ENCODE measurements around the gene DNAJC27.
"Not testable (repeated sequence)": the region's sequence is repeated elsewhere in the genome, so short reads cannot be mapped to it uniquely, and the experiment has no call there.

Gene DNAJC27

DNA sequence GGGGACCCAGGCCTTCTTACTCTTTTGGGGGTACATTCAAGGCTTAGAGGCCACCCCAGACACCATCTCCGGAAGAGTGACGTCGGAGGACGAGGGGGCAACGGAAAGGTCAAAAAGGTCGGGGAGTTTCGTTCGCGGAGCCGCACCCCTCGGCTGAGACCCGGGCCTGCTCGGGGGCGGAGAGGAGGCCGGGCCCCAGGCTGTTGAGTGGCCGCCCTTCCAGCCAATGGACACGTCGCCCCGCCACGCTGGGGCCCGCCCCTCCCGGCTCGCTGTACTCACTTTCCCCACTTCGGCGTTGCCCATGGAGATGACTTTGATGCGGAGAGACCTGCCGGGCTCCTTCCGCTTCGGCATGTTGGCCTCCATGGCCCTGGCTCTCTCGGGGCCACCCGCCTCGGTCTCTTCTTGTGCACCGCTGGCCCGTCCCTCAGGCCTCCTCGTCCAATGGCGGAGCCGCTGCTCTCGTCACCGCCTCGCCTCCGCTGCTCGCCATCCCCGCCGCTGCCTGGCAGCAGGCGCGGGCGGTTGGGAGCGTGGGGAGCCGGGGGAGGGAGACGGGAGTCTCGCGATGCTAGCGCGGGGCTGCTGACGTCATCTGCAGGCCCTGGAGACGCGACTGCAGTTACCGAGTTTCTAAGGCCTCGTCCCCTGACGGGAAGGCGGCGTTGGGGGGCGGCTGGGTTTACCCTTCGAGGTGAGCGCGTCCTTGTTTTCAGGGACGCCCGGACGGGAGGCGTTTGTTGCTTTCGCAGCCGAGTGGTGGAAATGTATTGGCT, at the start of gene DNAJC27:
Gene DNAJC27, minus strand, starts transcription at position 420 of the 779 bp plus-strand sequence. Its CDS starts 51 bp downstream, at position 369.
- DNase-seq = peak; percentile 97

DNA sequence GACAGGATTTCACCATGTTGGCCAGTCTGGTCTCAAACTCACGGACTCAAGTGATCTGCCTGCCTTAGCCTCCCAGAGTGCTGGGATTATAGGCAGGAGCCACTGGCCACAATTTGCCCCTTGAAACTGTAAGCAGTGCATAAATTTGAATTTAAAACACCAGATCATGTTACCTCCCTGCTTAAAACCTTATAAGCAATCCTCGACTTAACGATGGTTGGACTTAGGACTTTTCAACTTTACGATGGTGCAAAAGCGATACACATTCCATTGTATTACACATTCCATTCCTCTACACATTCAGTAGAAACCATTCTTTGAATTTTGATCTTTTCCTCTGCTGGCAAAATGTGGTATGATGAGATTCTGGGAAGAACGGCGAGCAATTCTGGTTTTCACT, 46.9 kb upstream of the DNAJC27 start:
- DNase-seq = no peak

DNA sequence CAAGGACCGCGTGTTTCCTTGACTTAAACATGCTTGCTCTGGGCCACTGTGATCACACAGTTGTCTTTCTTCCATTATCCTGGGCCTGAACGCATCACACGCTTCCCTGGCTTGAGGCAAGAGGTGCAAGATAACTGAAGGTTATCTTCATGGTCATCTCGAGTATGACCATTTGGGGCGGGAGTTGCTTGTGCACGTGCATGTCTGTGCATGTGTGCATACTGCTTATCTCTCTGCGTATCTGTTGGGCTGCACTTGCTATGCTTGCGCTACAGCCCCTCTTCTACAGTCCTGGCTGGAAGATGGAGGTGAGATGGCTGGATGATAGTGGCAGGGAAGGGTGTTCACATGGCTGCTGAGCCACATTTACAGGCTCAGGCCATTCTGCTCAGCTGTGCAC, 42.9 kb upstream of the DNAJC27 start:
- DNase-seq = no peak

DNA sequence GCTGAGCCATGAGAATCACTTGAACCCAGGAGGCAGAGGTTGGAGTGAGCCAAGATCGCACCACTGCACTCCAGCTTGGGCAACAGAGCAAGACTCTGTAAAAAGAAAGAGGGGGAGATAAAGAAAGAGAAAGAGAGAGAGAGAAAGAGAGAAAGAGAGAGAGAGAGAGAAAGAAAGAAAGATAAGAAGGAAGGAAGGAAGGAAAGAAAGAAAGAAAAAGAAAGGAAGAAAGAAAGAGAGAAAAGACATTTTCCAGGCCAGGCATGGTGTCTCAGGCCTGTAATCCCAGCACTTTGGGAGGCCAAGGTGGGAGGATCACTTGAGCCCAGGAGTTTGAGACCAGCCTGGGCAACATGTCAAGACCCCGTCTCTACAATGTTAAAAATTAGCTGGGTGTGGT, 39.6 kb upstream of the DNAJC27 start:
- not testable (repeated sequence) for DNase-seq

DNA sequence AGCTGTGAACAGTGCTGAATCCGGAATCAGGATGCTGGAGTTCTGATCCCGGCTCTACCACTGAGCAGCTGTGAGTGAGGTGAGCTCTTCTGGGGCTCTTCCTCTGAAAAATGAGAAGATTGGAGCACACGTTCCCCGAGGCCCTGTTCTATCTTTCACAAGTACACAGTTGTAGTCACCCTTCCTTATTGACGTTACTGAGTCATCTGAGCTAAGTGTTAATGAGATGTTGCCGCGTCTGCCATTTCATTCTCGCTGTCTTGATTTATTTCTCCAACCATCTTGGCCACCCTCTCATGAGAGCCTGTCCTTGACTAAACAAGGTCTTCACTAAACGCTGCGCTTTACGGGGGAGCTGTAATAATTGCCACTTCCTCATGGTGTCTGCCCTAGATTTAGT, 38.2 kb upstream of the DNAJC27 start:
- DNase-seq = no peak

DNA sequence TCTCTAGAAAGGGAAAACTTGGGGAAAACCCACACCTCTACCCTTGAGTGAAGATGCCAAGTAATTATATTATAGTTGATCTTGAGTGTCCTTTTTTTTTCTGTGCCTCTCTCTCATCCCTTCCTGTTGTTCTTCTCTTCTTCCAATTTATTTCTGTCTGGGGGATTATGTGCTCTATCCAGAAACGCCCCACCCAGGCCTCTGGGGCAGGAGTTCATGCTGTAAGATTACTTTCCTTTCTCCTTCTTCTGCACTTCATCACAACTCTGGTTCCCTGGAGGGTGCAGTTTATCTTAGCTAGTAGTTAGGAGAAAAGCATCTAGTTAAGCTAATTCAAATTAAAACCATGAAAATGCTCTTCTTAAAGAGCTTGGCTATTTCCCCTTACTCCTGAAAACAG, 30.3 kb upstream of the DNAJC27 start:
- DNase-seq = no peak

DNA sequence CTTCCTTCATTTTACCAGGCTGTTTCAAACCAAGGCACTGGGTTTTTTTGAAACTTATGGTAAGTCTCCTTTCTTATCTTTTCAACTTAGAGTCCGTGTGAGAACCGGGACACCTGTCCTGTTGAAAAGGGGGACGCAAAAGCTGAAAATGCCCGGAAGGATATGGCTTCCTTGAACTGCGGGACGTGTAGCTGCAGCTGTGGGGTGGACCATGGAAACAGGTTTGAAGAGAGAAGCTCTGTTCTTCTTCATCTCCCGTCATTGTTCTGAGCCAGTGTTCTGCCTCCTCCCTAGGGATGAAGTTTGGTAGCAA, 29.5 kb upstream of the DNAJC27 start:
- DNase-seq = no peak

DNA sequence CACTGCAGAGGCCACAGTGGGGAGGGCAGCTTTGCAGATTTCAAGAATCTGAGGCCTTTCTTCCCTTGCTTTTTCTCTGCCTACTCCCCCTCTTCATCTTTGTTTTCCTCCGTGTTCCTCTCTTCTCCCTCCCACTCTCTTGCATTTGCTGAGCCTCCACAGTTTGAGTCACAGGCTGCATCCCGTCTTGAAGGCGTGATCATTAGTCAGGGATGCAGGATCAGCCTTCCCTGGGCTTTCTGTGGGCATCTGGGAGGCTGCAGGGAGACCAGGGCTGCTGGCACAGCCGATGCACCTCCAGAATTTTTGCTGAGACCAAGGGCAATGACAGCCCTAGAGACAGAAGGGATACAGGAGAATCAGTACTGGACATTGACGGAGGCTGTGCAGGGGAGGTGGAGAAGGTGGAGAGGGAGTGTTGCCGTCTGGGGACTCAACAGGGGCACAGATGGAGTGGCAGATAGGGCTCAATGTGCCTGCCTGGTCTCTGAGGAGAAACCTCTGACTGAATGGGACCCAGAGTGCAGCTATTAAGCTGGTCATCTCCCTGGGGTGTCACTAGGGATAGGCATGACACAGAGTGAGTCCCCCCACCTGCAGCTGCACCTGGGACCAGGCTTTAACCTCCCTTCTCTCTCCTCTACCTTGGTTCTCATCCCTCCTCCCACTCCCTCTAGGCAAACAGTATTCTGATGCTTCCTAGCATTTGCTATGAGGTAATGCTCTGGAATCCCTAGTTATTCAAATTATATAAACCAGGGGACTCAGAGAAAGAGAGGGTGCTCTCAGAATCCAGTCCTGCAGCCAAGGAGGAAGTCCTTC, 29.0 kb upstream of the DNAJC27 start:
- DNase-seq = no peak

DNA sequence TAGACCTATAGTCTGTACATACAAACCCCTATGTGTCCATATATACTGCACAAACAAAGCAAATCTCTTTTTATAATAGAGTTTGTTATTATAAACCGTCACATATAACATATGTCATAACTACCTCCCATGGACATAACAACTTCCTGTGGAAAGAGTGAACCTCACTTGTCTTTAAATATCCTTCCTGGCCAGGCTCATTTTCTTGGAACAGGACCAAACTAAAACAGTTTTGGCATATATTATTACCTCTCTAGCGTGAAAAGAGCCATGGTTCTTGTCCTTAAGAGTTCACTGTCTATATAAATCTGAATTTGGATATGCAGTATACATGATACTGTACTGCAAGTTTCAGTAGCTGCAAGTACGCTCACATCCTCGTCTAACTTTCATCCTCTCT, 28.3 kb upstream of the DNAJC27 start:
- DNase-seq = no peak

DNA sequence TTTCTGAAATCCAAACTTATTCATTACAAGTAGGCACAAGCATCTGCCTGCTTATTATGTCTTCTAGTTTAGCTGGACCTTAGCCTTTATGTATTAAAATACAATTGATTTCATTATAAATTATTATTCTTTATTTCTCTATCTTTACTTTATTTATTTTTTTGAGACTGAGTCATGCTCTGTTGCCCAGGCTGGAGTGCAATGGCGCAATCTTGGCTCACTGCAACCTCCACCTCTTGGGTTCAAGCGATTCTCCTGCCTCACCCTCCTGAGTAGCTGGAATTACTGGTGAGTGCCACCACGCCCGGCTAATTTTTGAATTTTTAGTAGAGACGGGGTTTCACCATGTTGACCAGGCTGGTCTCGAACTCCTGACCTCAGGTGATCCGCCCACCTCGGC, 27.3 kb upstream of the DNAJC27 start:
- not testable (repeated sequence) for DNase-seq

DNA sequence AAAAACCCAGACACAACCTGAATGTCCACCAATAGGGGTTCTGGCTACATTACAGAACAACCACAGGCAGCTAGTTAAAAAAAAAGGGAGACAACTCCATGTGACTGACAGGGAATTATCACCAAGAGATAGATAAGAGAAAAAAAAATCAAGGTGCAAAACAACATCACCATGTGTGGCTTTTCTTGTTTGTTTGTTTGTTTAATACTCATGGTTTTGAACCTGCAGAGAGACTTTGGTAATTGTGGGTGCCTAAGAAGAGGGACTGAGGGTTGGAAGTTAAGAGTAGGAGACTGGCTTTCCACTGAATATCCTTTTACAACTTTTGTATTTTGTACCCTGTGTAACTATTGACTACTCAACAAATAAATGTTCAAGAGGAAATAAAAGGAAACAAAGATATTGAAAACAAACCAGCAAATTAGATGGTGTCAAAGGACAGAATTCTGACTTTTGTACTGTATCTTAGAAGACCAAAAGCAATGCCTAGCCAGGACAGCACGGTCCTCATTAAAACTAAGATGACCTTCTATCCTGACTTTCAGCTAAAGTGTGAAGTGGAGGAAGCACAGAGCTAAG, 22.5 kb upstream of the DNAJC27 start:
- no peak for DNase-seq

DNA sequence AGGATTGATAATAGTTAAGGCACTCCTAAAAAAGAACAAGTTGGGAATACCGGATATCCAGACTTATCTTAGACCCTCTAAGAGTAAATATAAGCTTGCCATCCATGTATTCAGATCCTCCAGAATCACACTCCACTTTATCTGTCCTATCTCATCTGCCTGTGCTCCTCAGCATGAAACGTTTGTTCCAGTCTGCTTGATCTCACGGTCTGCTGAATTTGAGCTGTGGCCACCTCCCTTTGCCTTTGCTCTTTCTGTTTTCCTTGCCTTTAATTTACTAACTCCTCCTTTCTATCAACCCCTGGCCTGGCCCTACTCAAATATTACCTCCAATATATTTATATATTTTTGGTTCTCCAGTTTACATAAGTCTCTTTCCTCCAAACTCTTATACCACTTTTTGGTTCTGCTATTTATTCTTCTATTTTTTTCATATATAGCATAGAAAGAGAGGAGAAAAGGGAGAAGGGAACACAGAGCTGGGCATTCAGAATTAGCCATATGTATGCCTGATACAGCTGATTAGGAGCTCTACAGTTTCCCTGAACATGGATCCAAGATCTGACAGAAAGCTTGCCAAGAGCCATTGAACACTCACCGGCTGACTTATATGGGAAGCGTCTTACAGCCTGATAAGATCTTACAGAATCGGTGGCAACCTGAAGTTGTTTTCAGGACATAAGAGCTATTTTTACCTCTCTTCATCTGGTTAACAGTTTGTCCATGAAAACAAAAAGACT, 21.8 kb upstream of the DNAJC27 start:
- DNase-seq = no peak

DNA sequence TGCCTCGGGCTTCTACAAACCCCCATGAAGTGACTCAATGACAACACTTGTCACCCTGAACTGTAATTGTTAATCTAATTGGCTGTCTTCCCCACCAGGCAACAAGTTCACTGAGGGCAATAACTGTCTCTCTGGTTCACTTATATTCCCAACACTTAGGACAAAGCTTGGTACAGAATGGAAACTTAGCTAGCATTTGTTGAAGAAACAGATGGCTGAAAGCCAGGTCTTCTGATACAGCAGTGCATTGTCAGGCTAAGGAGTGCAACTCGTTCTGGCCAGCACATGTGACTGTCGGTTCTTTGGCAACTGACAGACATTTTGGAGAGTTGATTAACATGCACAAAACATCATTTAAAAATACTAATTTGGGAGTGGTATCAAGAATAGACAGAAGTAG, 14.6 kb upstream of the DNAJC27 start:
- no peak for DNase-seq

DNA sequence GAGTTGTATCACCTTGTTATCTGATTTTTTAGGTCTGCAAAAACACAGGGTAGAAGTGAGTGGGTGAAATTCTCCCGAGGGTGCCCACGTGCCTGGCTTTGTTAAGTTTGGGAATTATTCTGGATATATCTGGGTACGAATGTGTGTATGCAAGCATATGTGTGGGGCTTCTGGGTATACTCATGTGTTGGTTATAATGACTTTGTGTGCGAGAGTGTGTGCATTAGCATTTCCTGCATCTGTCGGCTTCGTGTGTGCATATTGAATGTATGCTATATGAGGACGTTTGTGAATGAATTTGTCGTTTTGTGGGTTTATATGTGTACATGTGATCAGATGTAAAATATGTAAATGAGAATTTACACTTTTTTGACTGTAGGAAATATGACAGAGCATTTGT, 13.8 kb upstream of the DNAJC27 start:
- DNase-seq = no peak

DNA sequence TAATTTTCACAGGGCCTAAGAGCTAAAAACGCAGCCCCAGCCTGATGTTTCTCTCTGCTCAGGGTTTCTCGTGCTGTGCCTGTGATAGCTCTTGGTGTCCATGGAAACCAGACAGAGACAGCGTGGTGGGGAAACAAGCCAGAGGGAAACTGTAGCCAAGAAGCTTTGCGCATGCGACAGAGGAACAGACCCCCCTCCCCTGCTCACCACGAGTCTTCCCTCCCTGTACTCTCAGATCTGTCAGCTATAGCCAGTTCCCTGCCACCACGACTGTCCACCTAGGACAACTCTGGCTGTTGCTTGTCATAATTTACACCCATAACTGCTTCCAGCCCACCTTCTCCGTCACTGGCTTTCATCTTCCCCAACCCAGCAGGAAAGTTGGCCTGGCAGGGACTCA, 13.2 kb upstream of the DNAJC27 start:
- DNase-seq = no peak

DNA sequence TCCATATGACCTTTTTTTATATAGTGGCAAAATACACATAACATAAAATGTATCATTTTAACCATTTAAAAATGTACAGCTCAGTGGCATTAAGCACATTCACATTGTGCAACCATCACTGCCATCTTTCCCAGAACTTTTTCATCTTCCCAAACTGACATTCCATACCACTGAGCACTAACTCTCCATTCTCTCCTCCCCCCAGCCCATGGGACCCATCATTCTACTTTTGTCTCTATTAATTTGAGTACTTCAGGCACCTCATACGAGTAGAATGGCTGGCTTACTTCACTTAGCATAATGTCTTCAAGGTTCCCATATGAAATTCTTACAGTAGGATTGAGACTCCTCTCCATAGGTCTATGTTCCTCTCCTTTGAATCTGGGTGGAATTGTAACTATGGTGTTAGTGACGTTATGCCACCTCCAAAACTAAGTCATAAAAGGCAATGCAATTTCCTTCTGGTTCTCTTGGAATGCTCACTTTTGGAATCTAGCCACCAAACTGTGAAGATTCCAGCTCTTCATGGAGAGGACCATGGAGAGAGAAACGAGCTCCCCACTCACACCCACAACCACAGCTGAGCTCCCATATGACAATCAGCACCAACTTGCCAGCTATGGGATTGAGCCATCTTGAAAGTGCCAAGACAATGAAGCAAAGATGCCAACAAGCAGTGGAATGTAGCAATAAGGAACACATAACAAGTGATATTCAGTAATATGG, 9.8 kb upstream of the DNAJC27 start:
- DNase-seq = no peak

DNA sequence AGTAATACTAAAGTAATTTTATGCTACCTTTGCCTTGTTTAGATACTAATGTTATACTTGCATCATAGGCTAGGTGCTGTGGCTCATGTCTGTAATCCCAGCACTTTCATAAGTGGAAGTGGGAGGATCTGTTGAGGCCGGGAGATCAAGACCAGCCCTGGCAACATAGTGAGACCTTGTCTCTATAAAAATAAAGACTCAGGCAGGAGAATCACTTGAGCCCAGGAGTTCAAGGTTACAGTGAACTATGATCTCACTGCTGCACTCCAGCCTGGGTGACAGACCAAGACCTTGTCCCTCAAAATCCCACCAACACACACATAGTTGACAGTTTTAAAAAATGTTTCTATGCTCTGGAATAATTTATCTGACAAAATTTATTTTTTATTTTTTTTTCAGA, 6.9 kb upstream of the DNAJC27 start:
- DNase-seq = no peak

DNA sequence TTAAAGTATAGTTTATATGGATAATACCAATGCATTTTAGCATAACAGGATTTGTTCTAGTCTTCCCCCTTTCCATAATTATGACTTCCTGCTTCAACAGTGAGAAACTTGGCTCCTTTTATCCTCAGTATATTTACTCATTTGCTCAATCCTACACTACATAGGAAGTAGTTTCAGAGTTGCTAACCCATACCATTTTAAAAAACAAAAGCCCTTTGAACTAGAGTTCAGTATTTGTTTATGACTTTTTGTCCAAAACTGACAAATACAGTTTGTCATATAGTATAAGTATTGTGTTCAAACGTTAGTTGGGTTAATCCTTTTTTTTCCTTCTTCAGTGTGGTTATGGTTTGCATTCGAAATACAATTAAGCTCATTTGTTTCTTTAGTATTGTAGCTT, 5.9 kb upstream of the DNAJC27 start:
- DNase-seq = no peak

DNA sequence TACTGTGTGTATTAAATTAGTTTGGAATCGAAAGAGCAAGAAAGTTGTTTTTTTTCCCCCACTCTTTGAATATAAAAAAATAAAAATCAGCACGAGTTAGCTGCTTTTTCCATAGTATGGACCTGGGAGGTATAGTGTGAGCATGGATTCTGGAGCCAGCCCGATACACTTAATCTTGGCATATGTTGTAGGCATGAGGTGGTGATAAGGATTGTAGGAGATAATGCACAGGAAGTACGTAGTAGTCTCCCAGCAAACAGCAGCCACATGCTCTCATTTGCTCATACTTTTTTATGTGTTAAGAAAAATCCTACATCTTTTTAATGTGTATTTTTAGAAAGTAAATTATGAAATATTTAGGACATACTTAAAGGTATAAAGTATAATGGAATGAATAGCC, 2.1 kb upstream of the DNAJC27 start:
- no peak for DNase-seq

DNA sequence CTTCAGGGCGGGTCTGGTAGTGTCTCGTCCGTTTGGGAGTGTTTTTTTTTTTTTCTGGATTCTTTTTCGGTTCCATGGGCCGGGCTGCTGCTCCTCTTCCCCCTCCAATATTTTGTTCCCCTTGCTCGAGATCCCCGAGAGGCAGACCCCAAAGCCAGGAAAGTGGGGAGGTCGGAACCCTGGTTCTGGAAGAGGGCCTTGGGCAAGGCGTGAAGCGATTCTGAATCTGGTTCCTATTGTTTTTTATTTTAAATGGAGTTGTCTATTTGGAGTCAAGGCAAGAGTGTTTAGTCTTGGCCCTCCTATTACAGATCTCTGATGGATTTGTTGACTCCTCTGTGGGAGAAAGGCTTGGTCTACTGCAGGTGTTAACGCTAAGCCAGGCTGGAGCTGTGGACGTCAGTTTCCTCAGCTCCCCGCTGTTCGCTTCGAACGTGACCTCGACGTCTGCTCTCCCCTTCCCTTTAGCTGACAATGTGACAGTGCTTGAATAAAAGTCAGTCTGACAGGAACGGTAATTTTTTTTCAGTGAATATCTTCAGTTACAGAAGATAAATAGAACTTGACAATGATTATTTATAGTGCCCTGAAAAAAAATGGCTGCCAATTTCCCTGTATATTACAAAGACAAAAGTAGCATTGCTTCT, 683 bp upstream of the DNAJC27 start:
- peak; percentile 27 for DNase-seq

DNA sequence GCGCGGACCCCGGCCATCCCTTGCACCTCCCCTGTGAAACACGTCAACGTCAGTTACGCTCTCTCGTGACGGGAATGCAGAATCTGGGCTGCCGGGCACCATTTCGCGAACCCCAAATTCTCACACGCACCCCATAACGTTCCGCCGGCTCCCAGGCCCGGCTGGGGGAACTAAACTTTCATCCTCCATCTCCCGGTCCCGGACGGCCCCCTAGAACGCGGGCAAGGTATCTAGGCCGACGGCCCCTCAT, 544 bp downstream of the DNAJC27 start:
- DNase-seq = no peak

DNA sequence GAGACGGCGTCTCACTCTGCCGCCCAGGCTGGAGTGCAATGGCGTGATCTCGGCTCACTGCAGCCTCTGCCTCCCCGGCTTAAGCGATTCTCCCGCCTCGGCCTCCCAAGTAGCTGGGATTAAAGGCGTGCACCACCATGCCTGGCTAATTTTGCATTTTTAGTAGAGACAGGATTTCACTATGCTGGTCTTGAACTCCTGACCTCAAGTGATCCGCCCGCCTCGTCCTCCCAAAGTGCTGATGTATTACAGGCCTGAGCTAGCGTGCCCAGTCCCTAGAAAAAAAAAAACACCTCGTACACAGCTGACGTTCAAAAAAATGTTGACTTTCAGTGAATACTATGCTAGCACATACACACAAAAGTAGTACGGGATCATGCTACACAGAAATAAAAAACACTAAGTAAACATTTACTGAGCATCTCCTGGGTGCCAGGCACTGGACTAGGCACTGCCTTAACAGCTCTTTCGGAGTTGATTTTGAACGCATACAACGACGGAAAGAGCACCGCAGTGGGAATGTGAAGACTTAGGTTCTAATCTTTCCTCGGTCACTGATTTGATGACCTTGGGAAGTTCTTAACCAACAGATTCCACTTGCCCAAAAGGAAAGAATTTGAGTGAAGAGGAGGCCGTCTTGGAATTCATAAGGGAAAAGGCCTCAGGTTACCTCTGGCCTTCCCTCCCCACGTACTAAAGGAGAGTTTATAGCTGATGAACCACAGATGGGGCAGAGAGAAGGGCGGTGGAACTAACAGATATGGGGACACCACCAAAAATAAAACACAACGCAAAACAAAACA, 1.1 kb downstream of the DNAJC27 start:
- no peak for DNase-seq
